Fibroblast of the conjunctiva (primary cell): ENCODE measurements around the gene SPRED2.

Experiments
- DNase-seq: peaks from one replicate; pipeline ENCODE4 v3.0.0-alpha.2; 2010; ENCODE audit warnings: low read depth

Gene SPRED2

GRCh38 chr2:65383541-65384488 is 48.6 kb downstream of the SPRED2 start:
- no peak for DNase-seq

- peak; percentile 40 for DNase-seq
Measured at GRCh38 chr2:65382776-65383357, 49.5 kb downstream of the SPRED2 start.

DNA sequence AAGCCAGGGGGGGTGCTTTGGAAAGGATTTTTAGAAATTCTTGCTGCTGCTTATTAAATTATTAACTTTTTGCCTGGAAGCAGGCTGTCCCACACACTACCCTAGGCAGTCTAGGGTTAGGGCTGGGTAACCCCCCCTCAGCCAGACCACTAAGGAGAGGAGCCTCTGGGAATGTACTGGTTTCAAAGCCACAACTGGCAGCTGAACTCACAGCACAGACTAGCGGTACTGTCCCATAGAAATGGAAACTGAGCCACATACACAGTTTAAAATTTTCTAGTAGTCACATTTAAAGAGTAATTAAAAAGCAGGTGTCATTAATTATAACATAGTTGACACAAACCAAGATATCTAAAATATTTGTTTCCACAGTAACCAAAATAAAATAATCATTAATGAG is 50.1 kb downstream of the SPRED2 start:
- DNase-seq, result no peak

- DNase-seq, result no peak
Measured at GRCh38 chr2:65381607-65382051, 50.8 kb downstream of the SPRED2 start.

DNA sequence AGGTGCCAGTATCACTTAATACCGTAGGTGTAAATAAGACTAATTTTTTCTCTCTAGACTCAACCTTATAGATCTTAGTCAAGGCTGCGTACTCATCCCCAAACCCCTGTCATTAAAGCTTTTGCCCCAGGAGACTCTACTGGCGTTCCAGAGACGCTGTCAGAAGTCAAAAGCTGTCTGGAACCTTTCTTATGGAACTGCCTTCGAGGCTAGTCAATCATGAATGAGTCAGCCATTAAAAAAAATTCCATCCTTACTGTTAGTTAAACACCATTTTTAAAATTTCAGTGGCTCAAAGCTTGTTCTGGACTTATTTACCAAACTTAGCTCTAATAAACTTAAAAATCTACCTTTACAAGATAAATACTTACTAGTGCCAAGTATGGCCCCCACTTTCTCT is 52.1 kb downstream of the SPRED2 start:
- no peak for DNase-seq

DNA sequence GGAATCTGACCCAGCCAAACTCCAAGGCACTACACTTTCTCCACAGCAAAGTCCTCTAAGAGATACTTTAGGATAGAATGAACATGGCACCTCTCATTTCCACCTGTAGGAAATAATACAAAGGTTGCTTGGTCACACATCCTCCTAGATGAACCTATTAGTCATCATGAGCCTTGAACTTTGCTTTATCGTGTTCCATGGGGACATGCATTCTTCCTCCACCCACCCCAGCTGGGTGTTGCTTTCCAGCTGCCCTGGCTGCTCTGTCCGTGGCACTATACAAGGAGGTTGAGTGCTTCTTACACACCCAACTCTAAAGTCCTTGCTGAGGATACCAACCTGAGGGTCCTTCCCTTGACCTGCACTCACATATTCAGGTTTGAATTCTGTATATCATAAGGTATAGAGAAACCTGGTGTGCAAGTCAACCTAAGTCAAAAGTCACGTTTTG is 52.7 kb downstream of the SPRED2 start:
- DNase-seq, result no peak

DNA sequence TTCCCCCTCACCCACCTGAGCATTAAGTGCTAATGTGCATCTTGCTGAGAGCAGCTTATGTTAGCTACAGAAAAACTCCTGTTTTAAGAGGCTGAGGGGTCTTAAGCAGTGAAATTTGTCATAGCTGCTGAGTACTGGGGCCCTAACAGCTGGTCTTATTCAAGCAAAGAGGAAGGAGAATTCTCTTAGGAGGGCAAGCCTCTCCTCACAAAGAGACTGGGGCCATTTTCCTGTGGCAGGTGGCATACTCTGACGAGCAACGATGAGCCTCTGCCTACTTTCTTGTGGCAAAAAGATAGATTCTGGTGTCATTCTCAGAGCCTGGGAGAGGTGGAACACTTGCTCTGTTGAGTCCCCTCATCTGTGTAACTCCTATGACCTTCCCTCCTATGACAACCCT is 53.2 kb downstream of the SPRED2 start:
- DNase-seq, result no peak

- DNase-seq, result no peak
Measured at GRCh38 chr2:65378290-65378689, 54.1 kb downstream of the SPRED2 start.

- no peak for DNase-seq
Measured at GRCh38 chr2:65377556-65378192, 54.7 kb downstream of the SPRED2 start.

- no peak for DNase-seq
Measured at GRCh38 chr2:65375723-65376122, 56.7 kb downstream of the SPRED2 start.

DNA sequence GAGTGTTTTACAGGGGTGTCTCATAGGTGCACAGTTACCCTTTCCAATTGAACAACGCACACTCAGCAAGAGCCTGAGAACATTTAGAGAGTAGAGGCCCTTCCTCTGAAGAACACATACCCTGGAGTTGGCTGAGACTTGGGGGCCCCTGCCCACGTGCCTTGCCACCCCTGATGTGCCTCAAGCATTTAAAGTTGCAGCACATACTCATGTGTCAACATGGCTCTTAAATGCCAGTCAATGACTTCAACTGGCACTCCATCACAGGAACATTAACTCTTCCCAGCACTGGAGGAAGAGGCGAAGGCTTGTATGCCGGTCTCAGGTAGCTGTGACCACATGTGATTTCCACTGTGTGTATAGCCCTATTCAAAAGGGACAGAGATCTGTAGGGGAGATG is 57.4 kb downstream of the SPRED2 start:
- no peak for DNase-seq

GRCh38 chr2:65374575-65374974 is 57.8 kb downstream of the SPRED2 start:
- no peak for DNase-seq

DNA sequence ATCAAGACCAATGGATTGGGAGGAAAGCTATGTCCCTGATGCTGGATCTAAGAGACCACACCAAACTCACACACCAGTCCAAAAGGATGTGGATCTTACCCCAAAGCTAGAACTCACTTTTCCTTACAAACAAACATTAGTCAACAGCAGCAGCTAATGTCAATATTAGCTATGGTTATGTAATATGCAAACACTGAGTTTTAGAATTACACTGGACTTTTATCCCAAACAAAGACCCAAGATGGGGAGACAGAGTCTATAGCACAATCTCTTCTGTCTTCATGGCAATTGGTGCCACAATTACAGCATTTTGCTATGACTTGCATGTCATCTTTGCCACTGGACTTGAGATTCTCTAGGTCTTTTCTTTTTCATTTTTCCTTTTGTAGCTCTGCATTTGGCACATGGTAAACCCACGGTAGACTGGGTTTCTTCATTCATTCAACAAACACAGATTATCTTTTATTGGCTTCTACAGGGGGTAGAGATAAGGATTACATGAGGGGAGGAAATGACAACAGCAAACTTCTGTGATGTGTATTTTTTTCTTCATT is 59.0 kb downstream of the SPRED2 start:
- no peak for DNase-seq

DNA sequence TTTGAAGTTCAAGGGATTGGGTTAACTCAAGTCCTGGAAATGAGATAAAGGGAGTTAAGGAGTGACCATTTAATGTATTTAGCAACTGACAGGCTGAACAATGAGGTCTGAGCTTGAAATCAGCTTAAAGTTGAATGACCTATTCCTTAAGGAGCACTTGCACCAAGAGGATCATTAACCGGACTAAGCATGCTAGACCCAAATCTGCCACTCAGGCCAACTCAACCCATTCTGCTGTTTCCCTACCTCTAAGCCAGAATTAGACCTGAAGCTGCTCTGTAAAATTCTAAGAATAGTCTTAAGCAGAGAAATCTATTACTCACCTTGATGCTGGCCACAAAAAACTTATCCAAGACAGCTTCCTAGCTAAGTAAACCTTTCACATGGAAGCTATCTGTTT is 59.8 kb downstream of the SPRED2 start:
- no peak for DNase-seq

DNA sequence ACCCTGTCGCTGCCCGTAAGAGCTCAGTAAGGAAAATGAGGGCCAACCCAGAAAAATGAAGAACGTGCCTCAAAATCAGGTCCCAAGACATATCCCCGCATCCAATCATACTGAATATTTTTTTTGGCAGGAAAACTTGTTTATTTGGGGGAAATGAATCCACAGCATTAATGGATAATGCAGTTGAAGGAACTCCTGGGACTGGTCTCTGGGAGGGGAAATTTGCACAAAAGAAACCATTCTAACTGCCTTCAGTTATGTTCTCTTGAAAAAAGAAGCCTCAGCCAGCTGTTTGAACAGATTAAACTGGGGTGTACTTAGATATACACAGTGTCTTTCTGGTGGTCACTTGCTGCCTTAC is 61.3 kb downstream of the SPRED2 start:
- DNase-seq, result no peak

- no peak for DNase-seq
Measured at GRCh38 chr2:65370387-65371073, 61.9 kb downstream of the SPRED2 start.

GRCh38 chr2:65369980-65370379 is 62.4 kb downstream of the SPRED2 start:
- DNase-seq, result no peak

DNA sequence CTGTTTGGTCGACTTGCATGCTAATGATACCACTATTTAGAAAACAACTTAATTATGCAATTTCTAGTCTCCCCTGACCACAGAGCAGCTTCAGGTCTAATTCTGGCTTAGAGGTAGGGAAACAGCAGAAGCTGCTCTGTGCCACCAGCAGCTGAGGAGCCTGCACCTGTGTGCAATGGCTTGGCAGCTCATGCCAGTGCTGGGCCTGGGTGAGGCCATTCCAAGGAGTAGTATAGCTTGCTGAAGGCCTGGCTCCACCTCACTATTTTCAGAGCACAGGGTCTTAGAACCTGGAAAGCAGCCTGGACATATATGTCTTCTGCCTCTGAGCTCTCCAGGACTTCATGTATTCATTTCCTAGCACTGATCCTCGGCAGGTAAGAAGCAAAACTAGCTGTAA is 62.8 kb downstream of the SPRED2 start:
- no peak for DNase-seq

- no peak for DNase-seq
Measured at GRCh38 chr2:65368468-65368867, 63.9 kb downstream of the SPRED2 start.

DNA sequence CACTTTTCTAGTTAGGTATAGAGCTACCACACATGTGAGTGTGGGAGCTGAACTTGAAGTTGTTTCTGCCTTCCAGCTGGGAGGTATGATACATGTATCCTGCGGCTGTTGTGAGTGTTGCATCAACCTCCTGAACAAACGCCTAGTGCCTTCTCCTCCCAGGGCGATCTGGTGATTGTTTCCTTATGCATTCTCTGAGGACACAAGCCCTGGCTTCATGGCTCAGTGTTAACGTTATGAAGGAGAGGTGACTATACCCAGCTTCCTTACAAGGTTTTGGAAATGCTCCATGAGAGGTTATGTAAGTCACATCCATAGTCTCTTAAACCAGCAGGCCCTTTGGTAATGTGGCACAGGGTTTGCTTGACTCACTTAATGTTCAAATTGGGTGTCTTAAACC is 64.9 kb downstream of the SPRED2 start:
- DNase-seq, result peak; percentile 91

- peak; percentile 91 for DNase-seq
Measured at GRCh38 chr2:65366595-65367125, 65.7 kb downstream of the SPRED2 start.
